A673 (cell line): ENCODE results near the gene FHIT. TPM values are rescaled to one million over a fixed set of nuclear protein-coding genes. Genes with fewer than 3 reads are reported as not detected.

Experiments
- BruUV-seq: library from RNA; stranded (reverse); fragments of 400-500 nt; replicated peaks from 2 replicates; lab custom pipeline; 2021; lab: Mats Ljungman, UMichigan
- CTCF ChIA-PET: fragments of 300-600 bp; sonication (Branson Sonifier 250); formaldehyde crosslinking; loops from one replicate; lab custom pipeline; 2022; ENCODE audit warnings: antibody characterized with exemption; lab: Charles Lee
- POLR2A ChIA-PET: fragments of 300-600 bp; sonication (Branson Sonifier 250); formaldehyde crosslinking; loops from one replicate; lab custom pipeline; 2022; ENCODE audit warnings: antibody characterized with exemption; ENCODE audit not compliant: low non-redundant PET; lab: Charles Lee
- DNase-seq: peaks from one replicate; pipeline ENCODE4 v3.0.0-alpha.2; 2015; ENCODE audit warnings: low spot score
- H3K27ac ChIP-seq: fragments of 200-600 bp; sonication (generic); 2 replicates; pipeline ENCODE4 v1.5.1; 2016; ENCODE audit warnings: mixed run types, low read depth, mild to moderate bottlenecking, mixed read lengths, antibody characterized with exemption, low read length; ENCODE audit not compliant: poor library complexity, severe bottlenecking
- H3K27me3 ChIP-seq: fragments of 200-600 bp; sonication (generic); replicated peaks from 2 replicates; pipeline ENCODE4 v1.6.1; 2017; ENCODE audit warnings: mixed run types, low read depth, mild to moderate bottlenecking, mixed read lengths, antibody characterized with exemption, low read length; ENCODE audit not compliant: insufficient read depth, poor library complexity
- H3K36me3 ChIP-seq: fragments of 200-600 bp; sonication (generic); 2 replicates; pipeline ENCODE4 v1.6.1; 2016; ENCODE audit warnings: mixed run types, mild to moderate bottlenecking, mixed read lengths, antibody characterized with exemption, low read length; ENCODE audit not compliant: insufficient read depth, poor library complexity, severe bottlenecking
- H3K4me1 ChIP-seq: fragments of 200-600 bp; sonication (generic); 2 replicates; pipeline ENCODE4 v1.6.1; 2017; ENCODE audit warnings: mixed run types, mild to moderate bottlenecking, mixed read lengths, antibody characterized with exemption, low read length; ENCODE audit not compliant: insufficient read depth, poor library complexity, severe bottlenecking
- H3K4me3 ChIP-seq: fragments of 200-600 bp; sonication (generic); 2 replicates; pipeline ENCODE4 v1.5.1; 2016; ENCODE audit warnings: low read depth, mixed run types, mild to moderate bottlenecking, mixed read lengths, low read length; ENCODE audit not compliant: poor library complexity, severe bottlenecking
- H3K9me3 ChIP-seq: fragments of 200-600 bp; sonication (generic); 2 replicates; pipeline ENCODE4 v1.6.1; 2016; ENCODE audit warnings: mixed run types, low read depth, mild to moderate bottlenecking, mixed read lengths, antibody characterized with exemption, low read length; ENCODE audit not compliant: poor library complexity, severe bottlenecking
- CTCF ChIP-seq: fragments of 300-800, 200-600 bp; sonication (generic); conservative IDR thresholded peaks from 2 replicates; pipeline ENCODE4 v1.5.1; 2017; ENCODE audit warnings: low read depth, mild to moderate bottlenecking, antibody characterized with exemption, low read length, moderate library complexity, mixed read lengths
- EZH2 ChIP-seq: fragments of 200-600 bp; sonication (generic); IDR thresholded peaks from 2 replicates; pipeline ENCODE4 v1.6.1; 2017; ENCODE audit warnings: borderline replicate concordance, low read depth, mild to moderate bottlenecking, mixed read lengths, antibody characterized with exemption, low read length; ENCODE audit not compliant: poor library complexity, severe bottlenecking
- intact Hi-C: fragments of 100-400 bp; cut with micrococcal nuclease; formaldehyde crosslinking; loops from one replicate; pipeline ENCODE4 v1.10.0; 2022; ENCODE audit not compliant: unreplicated experiment
- total RNA-seq: library from RNA; stranded (reverse); gene quantifications from 2 replicates; pipeline ENCODE4 v1.2.3, GENCODE V29; 2021

The FHIT gene
- total RNA-seq, 1 experiment from 2014 or later = not detected

- Histone ChIP-seq H3K27me3 (no peaks in the 10 kb centered on the region), H3K27ac (no peak overlapping the region), H3K9me3 (no peaks in the 10 kb centered on the region), H3K4me3 (no peak overlapping the region), H3K36me3 (no peaks in the 10 kb centered on the region), H3K4me1 (no peaks in the 10 kb centered on the region)
- CTCF ChIA-PET = no interaction called here
- TF ChIP-seq CTCF (no peak), EZH2 (no peak)
- no TSS peak for BruUV-seq
- DNase-seq = no peak
- POLR2A ChIA-PET = no interaction called here
- intact Hi-C loops = no loop called here
Observed at GRCh38 chr3:61172203-61172602, 79.0 kb downstream of the FHIT start.

- Histone ChIP-seq H3K4me1 (no peaks in the 10 kb centered on the region), H3K4me3 (no peak overlapping the region), H3K9me3 (no peaks in the 10 kb centered on the region), H3K36me3 (no peaks in the 10 kb centered on the region), H3K27ac (no peak overlapping the region), H3K27me3 (no peaks in the 10 kb centered on the region)
- DNase-seq = no peak
- intact Hi-C loops = no loop called here
- TF ChIP-seq EZH2 (no peak), CTCF (no peak)
- ChIA-PET POLR2A (no interaction called here), CTCF (no interaction called here)
- BruUV-seq = no TSS peak
Observed at GRCh38 chr3:61169621-61170251, 81.5 kb downstream of the FHIT start.

GRCh38 chr3:61168286-61168685 is 83.0 kb downstream of the FHIT start:
- H3K27me3 ChIP-seq = no peaks in the 10 kb centered on the region
- H3K4me1 ChIP-seq = no peaks in the 10 kb centered on the region
- no TSS peak for BruUV-seq
- no peaks in the 10 kb centered on the region for H3K9me3 ChIP-seq
- no peak for TF ChIP-seq EZH2
- TF ChIP-seq CTCF = no peak
- ChIA-PET POLR2A (no interaction called here), CTCF (no interaction called here)
- DNase-seq = no peak
- H3K27ac ChIP-seq = no peak overlapping the region
- no peak overlapping the region for H3K4me3 ChIP-seq
- H3K36me3 ChIP-seq = no peaks in the 10 kb centered on the region
- intact Hi-C loops = no loop called here
